Activated CD8-positive, alpha-beta memory T cell treated with anti-CD3 and anti-CD28 coated beads, Interleukin-2, amount 50 U/mL, for 1 hour (primary cell): ENCODE measurements around the gene DHRS7B.

Experiments
- DNase-seq: peaks from one replicate; pipeline ENCODE4 v3.0.0-alpha.2; 2020; ENCODE audit errors: extremely low read depth

DHRS7B gene

GRCh38 chr17:21157586-21158370 is 31.0 kb downstream of the DHRS7B start:
- no peak for DNase-seq

- no peak for DNase-seq
Measured at GRCh38 chr17:21160401-21160800, 33.6 kb downstream of the DHRS7B start.

- DNase-seq = no peak
Measured at GRCh38 chr17:21161498-21162393, 35.0 kb downstream of the DHRS7B start.

GRCh38 chr17:21162394-21162775 is 35.6 kb downstream of the DHRS7B start:
- DNase-seq = no peak

- no peak for DNase-seq
Measured at GRCh38 chr17:21163101-21163500, 36.3 kb downstream of the DHRS7B start.

- DNase-seq = no peak
Measured at GRCh38 chr17:21164216-21164615, 37.5 kb downstream of the DHRS7B start.

- DNase-seq = no peak
Measured at GRCh38 chr17:21164620-21165019, 37.9 kb downstream of the DHRS7B start.

GRCh38 chr17:21165922-21166594 is 39.3 kb downstream of the DHRS7B start:
- no peak for DNase-seq

- DNase-seq = no peak
Measured at GRCh38 chr17:21166595-21167210, 39.9 kb downstream of the DHRS7B start.

- DNase-seq = no peak
Measured at GRCh38 chr17:21167303-21167702, 40.5 kb downstream of the DHRS7B start.

GRCh38 chr17:21168555-21168865 is 41.7 kb downstream of the DHRS7B start:
- no peak for DNase-seq

- no peak for DNase-seq
Measured at GRCh38 chr17:21169496-21169895, 42.7 kb downstream of the DHRS7B start.

- DNase-seq = no peak
Measured at GRCh38 chr17:21170809-21171208, 44.0 kb downstream of the DHRS7B start.

GRCh38 chr17:21171309-21171922 is 44.7 kb downstream of the DHRS7B start:
- DNase-seq = no peak

- DNase-seq = no peak
Measured at GRCh38 chr17:21171970-21172510, 45.3 kb downstream of the DHRS7B start.

GRCh38 chr17:21172846-21173245 is 46.1 kb downstream of the DHRS7B start:
- no peak for DNase-seq

GRCh38 chr17:21173543-21173942 is 46.8 kb downstream of the DHRS7B start:
- DNase-seq = no peak

- DNase-seq = no peak
Measured at GRCh38 chr17:21174186-21174585, 47.4 kb downstream of the DHRS7B start.

- no peak for DNase-seq
Measured at GRCh38 chr17:21174713-21175112, 47.9 kb downstream of the DHRS7B start.

- no peak for DNase-seq
Measured at GRCh38 chr17:21176773-21177395, 50.1 kb downstream of the DHRS7B start.

- DNase-seq = no peak
Measured at GRCh38 chr17:21177401-21177800, 50.6 kb downstream of the DHRS7B start.
